Ishikawa (cell line): ENCODE measurements around the gene NOS3.
A peak's percentile ranks its signal among the peaks of the same experiment; 100 is the strongest.

Source experiments
- CEBPB ChIP-seq: IDR thresholded peaks from 2 replicates; pipeline ENCODE4 v1.6.1; 2012
- CREB1 ChIP-seq: IDR thresholded peaks from 2 replicates; pipeline ENCODE4 v1.6.1; 2012; ENCODE audit warnings: low read depth
- EGR1 ChIP-seq: IDR thresholded peaks from 2 replicates; pipeline ENCODE4 v1.6.1; 2012
- EP300 ChIP-seq: IDR thresholded peaks from 2 replicates; pipeline ENCODE4 v1.6.1; 2012; ENCODE audit warnings: borderline replicate concordance
- FOXM1 ChIP-seq: IDR thresholded peaks from 2 replicates; pipeline ENCODE4 v1.6.1; 2012; ENCODE audit warnings: low read depth, borderline replicate concordance
- MAX ChIP-seq: IDR thresholded peaks from 2 replicates; pipeline ENCODE4 v1.6.1; 2012
- NFIC ChIP-seq: IDR thresholded peaks from 2 replicates; pipeline ENCODE4 v1.6.1; 2012
- RAD21 ChIP-seq: IDR thresholded peaks from 2 replicates; pipeline ENCODE4 v1.6.1; 2012; ENCODE audit warnings: low read depth
- REST ChIP-seq: IDR thresholded peaks from 2 replicates; pipeline ENCODE4 v1.6.1; 2012; ENCODE audit warnings: low read depth, mild to moderate bottlenecking
- TAF1 ChIP-seq: IDR thresholded peaks from 2 replicates; pipeline ENCODE4 v1.6.1; 2012; ENCODE audit warnings: low read depth, mild to moderate bottlenecking
- TCF12 ChIP-seq: IDR thresholded peaks from 2 replicates; pipeline ENCODE4 v1.6.1; 2012; ENCODE audit warnings: low read depth
- TEAD4 ChIP-seq: IDR thresholded peaks from 2 replicates; pipeline ENCODE4 v1.6.1; 2012
- USF1 ChIP-seq: IDR thresholded peaks from 2 replicates; pipeline ENCODE4 v1.6.1; 2012
- YY1 ChIP-seq: IDR thresholded peaks from 2 replicates; pipeline ENCODE4 v1.6.1; 2012; ENCODE audit warnings: low read depth
- ZBTB7A ChIP-seq: IDR thresholded peaks from 2 replicates; pipeline ENCODE4 v1.6.1; 2012; ENCODE audit warnings: low read depth

Gene NOS3

GRCh38 chr7:151020231-151020630 lies 29.4 kb downstream of the NOS3 start:
- no peak for TF ChIP-seq CEBPB

GRCh38 chr7:151023232-151023631 lies 32.4 kb downstream of the NOS3 start:
- TF ChIP-seq CREB1 (no peak), ZBTB7A (no peak), TEAD4 (no peak), MAX (no peak)

- no peak for TF ChIP-seq TEAD4
- no peak for TF ChIP-seq EP300
- no peak for TF ChIP-seq TAF1
- no peak for TF ChIP-seq RAD21
- TF ChIP-seq EGR1: no peak
- TF ChIP-seq USF1: no peak
- TF ChIP-seq CEBPB: no peak
- no peak for TF ChIP-seq YY1
- no peak for TF ChIP-seq TCF12
- no peak for TF ChIP-seq MAX
- no peak for TF ChIP-seq REST
- no peak for TF ChIP-seq ZBTB7A
- no peak for TF ChIP-seq FOXM1
- no peak for TF ChIP-seq NFIC
These were observed 33.7 kb downstream of the NOS3 start, which contains the start of gene ATG9B for GRCh38 chr7:151024435-151025056. ATG9B (minus strand) TSS chr7:151024494; CDS start chr7:151024423, 71 bp downstream.

GRCh38 chr7:151025924-151026671 lies 35.3 kb downstream of the NOS3 start:
- TF ChIP-seq TAF1 (no peak), EP300 (no peak), CEBPB (no peak), FOXM1 (no peak), TEAD4 (no peak), CREB1 (no peak), USF1 (no peak), EGR1 (no peak), MAX (no peak), NFIC (no peak), REST (no peak), YY1 (no peak), RAD21 (no peak), ZBTB7A (no peak), TCF12 (no peak)

GRCh38 chr7:151027728-151028130 lies 36.9 kb downstream of the NOS3 start:
- TF ChIP-seq USF1: peak; percentile 81
